Duodenal mucosa (tissue), 2 donors: Measurements from ENCODE around the gene SP1.
"Not testable (repeated sequence)": the region's sequence is repeated elsewhere in the genome, so short reads cannot be mapped to it uniquely, and the experiment has no call there.

Source experiments
- H3K27ac ChIP-seq: one replicate; pipeline ENCODE4 v1.7.0; 2013; ENCODE audit warnings: low read depth, low read length
- H3K27me3 ChIP-seq, 2 donors: one replicate each; pipeline ENCODE4 v1.7.0; 2013; ENCODE audit warnings: low read length in 2 of 2, control low read depth in 1 of 2; ENCODE audit not compliant: insufficient read depth in 2 of 2, control insufficient read depth in 1 of 2
- H3K36me3 ChIP-seq, 2 donors: one replicate each; pipeline ENCODE4 v1.7.0; 2013; ENCODE audit warnings: low read length in 2 of 2, control low read depth in 1 of 2; ENCODE audit not compliant: insufficient read depth in 2 of 2, control insufficient read depth in 1 of 2
- H3K4me1 ChIP-seq, 2 donors: one replicate each; pipeline ENCODE4 v1.7.0; 2013; ENCODE audit warnings: low read length in 2 of 2, control low read depth in 1 of 2; ENCODE audit not compliant: insufficient read depth in 2 of 2, control insufficient read depth in 1 of 2
- H3K4me3 ChIP-seq, 2 donors: one replicate each; pipeline ENCODE4 v1.7.0; 2013; ENCODE audit warnings: low read length in 2 of 2, low read depth in 1 of 2
- H3K9ac ChIP-seq, 2 donors: one replicate each; pipeline ENCODE4 v1.7.0; 2013; ENCODE audit warnings: low read length in 2 of 2, low read depth in 1 of 2
- H3K9me3 ChIP-seq, 2 donors: one replicate each; pipeline ENCODE4 v1.7.0; 2013; ENCODE audit warnings: low read length in 2 of 2, control low read depth in 1 of 2; ENCODE audit not compliant: control insufficient read depth in 1 of 2

SP1 gene

DNA sequence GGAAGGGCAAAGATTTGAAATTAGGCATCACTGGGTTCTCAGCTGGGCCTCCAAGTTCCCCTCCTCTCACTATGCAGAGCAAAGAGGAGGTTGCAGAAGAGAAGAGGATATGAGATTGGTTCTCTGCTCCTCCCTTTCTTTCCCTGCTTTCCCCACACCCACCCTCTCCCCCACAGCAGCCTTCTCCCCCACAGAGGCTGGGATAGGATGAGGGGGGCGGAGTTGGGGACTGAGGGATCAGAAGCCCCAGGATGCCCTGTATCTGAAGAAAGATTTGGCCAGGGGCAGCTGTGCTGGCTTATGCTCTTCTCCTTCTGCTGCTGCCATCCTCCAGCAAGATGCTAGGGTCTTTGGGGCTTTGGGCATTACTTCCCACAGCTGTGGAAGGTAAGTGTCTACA lies 43.6 kb downstream of the SP1 start, which contains the start of gene AMHR2:
AMHR2 (plus strand) TSS at position 259 of the 400 bp plus-strand sequence; CDS start at position 339, 80 bp downstream.
- H3K4me1 ChIP-seq = peaks cover 6 to 14% of the 10 kb centered on the region in 2 donors
- no peak within 1 kb of the TSS for H3K27ac ChIP-seq
- H3K27me3 ChIP-seq = no peaks in the 10 kb centered on the region
- no peak within 1 kb of the TSS for H3K9ac ChIP-seq
- no peak within 1 kb of the TSS for H3K4me3 ChIP-seq
- H3K9me3 ChIP-seq = no peaks in the 10 kb centered on the region
- H3K36me3 ChIP-seq = no peaks in the 10 kb centered on the region

DNA sequence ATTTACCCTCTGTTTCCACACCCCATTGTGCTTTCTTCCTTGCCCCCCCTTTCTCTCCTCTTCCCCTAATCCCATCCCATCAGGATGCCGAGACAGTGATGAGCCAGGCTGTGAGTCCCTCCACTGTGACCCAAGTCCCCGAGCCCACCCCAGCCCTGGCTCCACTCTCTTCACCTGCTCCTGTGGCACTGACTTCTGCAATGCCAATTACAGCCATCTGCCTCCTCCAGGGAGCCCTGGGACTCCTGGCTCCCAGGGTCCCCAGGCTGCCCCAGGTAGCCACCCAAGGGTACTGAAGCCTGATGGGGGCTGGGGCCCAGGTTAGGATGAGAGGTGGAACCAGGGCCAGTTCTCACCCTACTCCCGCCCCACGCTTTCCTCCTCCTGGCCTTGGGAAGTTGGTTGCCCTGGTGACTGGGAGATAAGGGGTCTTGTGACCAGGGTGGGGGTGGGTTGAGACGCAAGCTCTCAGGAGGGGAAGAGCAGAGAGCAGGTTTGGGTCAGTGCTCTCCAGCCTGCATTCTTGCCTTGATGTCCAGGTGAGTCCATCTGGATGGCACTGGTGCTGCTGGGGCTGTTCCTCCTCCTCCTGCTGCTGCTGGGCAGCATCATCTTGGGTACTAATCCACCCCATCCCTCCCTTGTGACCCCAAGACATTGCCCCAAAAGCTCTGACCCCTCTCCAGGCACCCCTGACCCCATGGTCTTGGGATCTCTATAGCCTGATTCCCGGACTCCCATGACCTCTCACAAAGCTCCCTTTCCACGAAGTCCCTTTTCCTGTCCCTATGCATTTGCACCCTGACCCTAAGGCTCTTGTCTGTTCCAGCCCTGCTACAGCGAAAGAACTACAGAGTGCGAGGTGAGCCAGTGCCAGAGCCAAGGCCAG lies 44.9 kb downstream of the SP1 start:
- Histone ChIP-seq H3K9ac (no peak overlapping the region), H3K4me1 (peaks cover 7 to 14% of the 10 kb centered on the region in 2 donors), H3K27ac (no peak overlapping the region), H3K36me3 (no peaks in the 10 kb centered on the region), H3K9me3 (no peaks in the 10 kb centered on the region), H3K4me3 (no peak overlapping the region), H3K27me3 (no peaks in the 10 kb centered on the region)

DNA sequence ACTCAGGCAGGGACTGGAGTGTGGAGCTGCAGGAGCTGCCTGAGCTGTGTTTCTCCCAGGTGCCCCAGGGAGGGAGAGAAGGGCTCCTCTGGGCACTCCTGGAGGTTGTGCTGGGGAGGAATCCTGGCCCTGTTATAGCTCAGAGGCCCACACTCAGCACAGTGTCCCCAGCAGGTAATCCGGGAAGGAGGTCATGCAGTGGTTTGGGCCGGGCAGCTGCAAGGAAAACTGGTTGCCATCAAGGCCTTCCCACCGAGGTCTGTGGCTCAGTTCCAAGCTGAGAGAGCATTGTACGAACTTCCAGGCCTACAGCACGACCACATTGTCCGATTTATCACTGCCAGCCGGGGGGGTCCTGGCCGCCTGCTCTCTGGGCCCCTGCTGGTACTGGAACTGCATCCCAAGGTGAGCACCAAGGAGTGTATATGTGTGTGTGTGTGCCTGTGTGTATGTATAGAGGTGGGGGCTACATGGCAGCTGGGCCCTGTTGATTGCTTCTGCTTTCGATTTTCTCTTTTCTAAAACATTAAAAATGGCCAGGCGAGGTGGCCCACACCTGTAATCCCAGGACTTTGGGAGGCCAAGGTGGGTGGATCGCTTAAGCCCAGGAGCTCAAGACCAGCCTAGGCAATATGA lies 45.7 kb downstream of the SP1 start:
- peaks cover 7 to 14% of the 10 kb centered on the region in 2 donors for H3K4me1 ChIP-seq
- H3K27ac ChIP-seq = no peak overlapping the region
- H3K27me3 ChIP-seq = no peaks in the 10 kb centered on the region
- no peaks in the 10 kb centered on the region for H3K36me3 ChIP-seq
- H3K9ac ChIP-seq = no peak overlapping the region
- H3K4me3 ChIP-seq = no peak overlapping the region
- H3K9me3 ChIP-seq = no peaks in the 10 kb centered on the region

DNA sequence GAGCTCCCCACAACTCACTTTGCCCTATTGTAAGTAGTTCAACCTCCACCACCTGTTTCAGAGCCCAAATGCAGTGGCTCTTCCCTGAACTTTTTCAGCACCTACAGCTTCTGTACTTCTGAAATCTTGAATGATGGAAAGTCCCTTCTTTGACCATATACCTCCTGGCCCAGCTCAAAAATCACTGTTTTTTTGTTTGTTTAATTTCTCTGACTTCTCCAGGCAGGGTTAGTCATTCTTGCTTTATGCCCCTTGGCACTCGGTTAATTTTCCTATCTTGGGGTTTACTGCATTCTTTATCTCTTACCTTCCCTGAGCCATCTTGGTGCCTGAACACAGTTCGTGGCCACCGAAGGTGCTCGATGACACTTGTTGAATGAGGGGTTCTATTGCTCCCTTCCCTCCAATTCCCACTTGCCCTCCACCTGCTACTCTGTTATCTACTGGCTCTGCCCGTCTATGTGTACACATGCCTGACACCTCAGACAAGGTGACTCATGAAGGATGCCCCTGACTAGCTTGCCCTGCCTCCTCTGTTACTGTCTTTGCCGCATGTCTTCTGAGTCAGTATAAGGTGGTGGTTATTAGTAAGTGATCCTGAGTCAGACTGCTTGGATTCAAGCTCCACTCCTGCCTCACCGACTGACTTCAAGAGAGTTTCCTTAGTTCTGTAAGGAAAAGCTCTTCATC lies 48.1 kb downstream of the SP1 start:
- no peak overlapping the region for H3K9ac ChIP-seq
- no peak overlapping the region for H3K27ac ChIP-seq
- peaks cover 7 to 10% of the 10 kb centered on the region in 2 donors for H3K4me1 ChIP-seq
- no peak overlapping the region for H3K4me3 ChIP-seq
- no peaks in the 10 kb centered on the region for H3K27me3 ChIP-seq
- H3K36me3 ChIP-seq = no peaks in the 10 kb centered on the region
- H3K9me3 ChIP-seq = no peaks in the 10 kb centered on the region

DNA sequence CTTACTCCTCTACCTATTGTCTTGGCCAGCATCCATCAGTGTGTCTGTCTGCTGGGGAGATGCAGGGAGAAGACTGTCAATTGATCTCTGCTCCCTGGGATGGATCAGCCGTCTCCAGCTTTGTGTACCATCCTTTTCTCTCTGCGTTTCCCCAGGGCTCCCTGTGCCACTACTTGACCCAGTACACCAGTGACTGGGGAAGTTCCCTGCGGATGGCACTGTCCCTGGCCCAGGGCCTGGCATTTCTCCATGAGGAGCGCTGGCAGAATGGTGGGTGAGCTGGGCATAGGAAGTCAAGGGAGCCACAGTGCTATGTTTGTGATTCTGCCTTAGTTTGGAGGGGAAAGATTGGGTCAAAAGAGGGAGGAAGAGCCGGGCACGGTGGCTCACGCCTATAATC lies 48.8 kb downstream of the SP1 start:
- H3K9me3 ChIP-seq = no peaks in the 10 kb centered on the region
- H3K36me3 ChIP-seq = no peaks in the 10 kb centered on the region
- peaks cover 7 to 10% of the 10 kb centered on the region in 2 donors for H3K4me1 ChIP-seq
- H3K9ac ChIP-seq = no peak overlapping the region
- H3K27me3 ChIP-seq = no peaks in the 10 kb centered on the region
- no peak overlapping the region for H3K27ac ChIP-seq
- H3K4me3 ChIP-seq = no peak overlapping the region

DNA sequence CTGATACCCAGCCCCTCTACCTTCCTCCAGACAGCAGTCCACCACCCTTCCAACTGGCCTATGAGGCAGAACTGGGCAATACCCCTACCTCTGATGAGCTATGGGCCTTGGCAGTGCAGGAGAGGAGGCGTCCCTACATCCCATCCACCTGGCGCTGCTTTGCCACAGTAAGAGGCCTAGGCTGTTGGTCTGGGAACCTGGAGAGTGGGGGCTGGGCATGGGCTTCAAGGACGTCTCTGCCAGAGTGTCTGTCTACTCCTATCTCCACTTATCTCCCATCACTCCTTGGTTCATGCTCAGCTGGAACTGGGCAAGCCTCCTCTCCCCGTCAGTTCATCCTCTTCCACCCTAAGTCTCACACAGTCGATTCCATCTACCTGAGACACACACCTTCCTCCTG lies 50.1 kb downstream of the SP1 start:
- Histone ChIP-seq H3K27me3 (no peaks in the 10 kb centered on the region), H3K9me3 (no peaks in the 10 kb centered on the region), H3K27ac (no peak overlapping the region), H3K9ac (no peak overlapping the region), H3K4me3 (no peak overlapping the region), H3K36me3 (no peaks in the 10 kb centered on the region), H3K4me1 (peaks cover 7 to 10% of the 10 kb centered on the region in 2 donors)

DNA sequence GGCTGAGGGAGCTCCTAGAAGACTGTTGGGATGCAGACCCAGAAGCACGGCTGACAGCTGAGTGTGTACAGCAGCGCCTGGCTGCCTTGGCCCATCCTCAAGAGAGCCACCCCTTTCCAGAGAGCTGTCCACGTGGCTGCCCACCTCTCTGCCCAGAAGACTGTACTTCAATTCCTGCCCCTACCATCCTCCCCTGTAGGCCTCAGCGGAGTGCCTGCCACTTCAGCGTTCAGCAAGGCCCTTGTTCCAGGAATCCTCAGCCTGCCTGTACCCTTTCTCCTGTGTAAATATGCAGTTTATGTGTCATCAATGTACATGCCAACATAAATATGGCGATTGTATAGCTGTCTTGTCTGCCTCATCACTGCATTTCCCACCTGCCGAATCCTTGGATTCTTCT lies 51.2 kb downstream of the SP1 start:
- no peak overlapping the region for H3K27ac ChIP-seq
- H3K27me3 ChIP-seq = no peaks in the 10 kb centered on the region
- no peak overlapping the region for H3K9ac ChIP-seq
- H3K4me3 ChIP-seq = no peak overlapping the region
- H3K36me3 ChIP-seq = no peaks in the 10 kb centered on the region
- H3K4me1 ChIP-seq = peaks cover 7 to 10% of the 10 kb centered on the region in 2 donors
- H3K9me3 ChIP-seq = no peaks in the 10 kb centered on the region

DNA sequence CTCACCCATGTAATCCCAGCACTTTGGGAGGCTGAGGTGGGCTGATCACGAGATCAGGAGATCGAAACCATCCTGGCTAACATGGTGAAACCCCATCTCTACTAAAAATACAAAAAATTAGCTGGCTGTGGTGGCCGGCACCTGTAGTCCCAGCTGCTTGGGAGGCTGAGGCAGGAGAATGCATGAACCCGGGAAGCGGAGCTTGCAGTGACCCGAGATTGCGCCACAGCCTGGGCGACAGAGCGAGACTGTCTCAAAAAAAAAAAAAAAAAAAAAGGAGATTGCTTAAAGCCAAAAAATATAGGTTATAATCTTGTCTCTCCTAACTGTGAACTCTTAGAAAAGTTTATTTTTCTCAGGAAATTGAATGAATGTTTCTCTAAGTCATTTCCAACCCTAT lies 55.4 kb downstream of the SP1 start:
- H3K9me3 ChIP-seq, H3K4me1 ChIP-seq, H3K4me3 ChIP-seq: not testable (repeated sequence)

DNA sequence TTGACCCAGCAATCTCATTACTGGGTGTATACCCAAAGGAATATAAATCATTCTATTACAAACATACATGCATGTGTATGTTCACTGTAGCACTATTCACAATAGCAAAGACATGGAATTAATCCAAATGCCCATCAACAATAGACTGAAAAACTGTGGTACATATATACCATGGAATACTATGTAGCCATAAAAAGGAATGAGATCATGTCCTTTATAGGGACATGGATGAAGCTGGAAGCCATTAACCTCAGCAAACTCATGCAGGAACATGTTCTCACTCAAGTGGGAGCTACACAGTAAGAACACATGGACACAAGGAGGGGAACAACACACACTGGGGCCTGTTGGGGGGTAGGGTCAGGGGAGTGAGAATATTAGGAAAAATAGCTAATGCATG lies 59.6 kb downstream of the SP1 start:
- H3K9ac ChIP-seq, H3K27me3 ChIP-seq, H3K4me3 ChIP-seq, H3K9me3 ChIP-seq, H3K36me3 ChIP-seq, H3K27ac ChIP-seq: not testable (repeated sequence)
- peaks cover 5 to 17% of the 10 kb centered on the region in 2 donors for H3K4me1 ChIP-seq

More for the DNA sequence above, 55.4 kb downstream of the SP1 start:
- H3K27me3 ChIP-seq, H3K9ac ChIP-seq, H3K27ac ChIP-seq, H3K36me3 ChIP-seq: not testable (repeated sequence)
